AG04449 (cell line): Measurements from ENCODE around the gene ALOX5.
"Not testable (repeated sequence)": the region's sequence is repeated elsewhere in the genome, so short reads cannot be mapped to it uniquely, and the experiment has no call there.

Experiments used
- CTCF ChIA-PET: fragments of 350-600 bp; formaldehyde crosslinking; extraction: SDS; loops from one replicate; lab custom pipeline; 2021; ENCODE audit warnings: antibody characterized with exemption; lab: Yijun Ruan, JAX
- POLR2A ChIA-PET: fragments of 400-600, 350-600 bp; formaldehyde crosslinking; extraction: SDS; loops from one replicate; lab custom pipeline; 2020; ENCODE audit warnings: antibody characterized with exemption, inconsistent platforms; lab: Yijun Ruan, JAX
- DNase-seq: peaks from one replicate; pipeline ENCODE4 v3.0.0-alpha.2; 2010; ENCODE audit warnings: low read depth, low spot score
- H3K4me3 ChIP-seq: 2 replicates; pipeline ENCODE4 v1.5.1; 2011; ENCODE audit warnings: low read depth, mild to moderate bottlenecking, control low read depth, low read length
- CTCF ChIP-seq: IDR thresholded peaks from one replicate; pipeline ENCODE4 v1.5.1; 2011; ENCODE audit warnings: mild to moderate bottlenecking, moderate library complexity, low read length, control low read depth, inconsistent platforms; ENCODE audit not compliant: insufficient read depth; ENCODE audit errors: missing control alignments

ALOX5 gene

GRCh38 chr10:45471059-45471458 is 97.0 kb downstream of the ALOX5 start:
- ChIA-PET POLR2A (no interaction called here), CTCF (no interaction called here)
- TF ChIP-seq CTCF = no peak
- H3K4me3 ChIP-seq = no peak overlapping the region
- no peak for DNase-seq

GRCh38 chr10:45471531-45472310 is 97.7 kb downstream of the ALOX5 start:
- no peak for DNase-seq
- H3K4me3 ChIP-seq = no peak overlapping the region
- no peak for TF ChIP-seq CTCF
- CTCF ChIA-PET = interaction anchor here (0.6 to 1.8 kb wide), 2 partner anchors 10 to 464 kb away, joined by 3 read pairs; no protein-coding TSS in a partner anchor
- POLR2A ChIA-PET = interaction anchor here (0.6 kb wide), 1 partner anchor 158 kb away, joined by 3 read pairs; no protein-coding TSS in a partner anchor

DNA sequence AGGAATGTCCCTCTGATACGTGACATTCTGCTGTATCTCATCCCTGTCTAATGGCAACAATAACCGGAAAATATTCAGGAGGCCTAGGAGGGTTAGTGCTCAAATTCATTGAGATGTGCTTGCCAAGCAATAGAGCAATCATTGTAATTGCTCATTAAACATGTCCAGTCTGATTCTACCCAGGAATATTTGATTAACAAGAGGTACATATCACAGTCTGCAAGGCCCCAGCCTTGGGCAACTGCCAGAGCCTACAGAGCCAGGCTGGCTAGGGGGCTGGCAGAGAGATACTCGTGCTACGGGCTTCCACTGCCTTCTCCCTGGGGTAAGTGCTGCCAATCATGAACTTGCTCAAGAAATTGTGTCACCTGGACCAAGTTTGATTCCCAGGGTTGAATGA is 99.1 kb downstream of the ALOX5 start:
- ChIA-PET CTCF (interaction anchor here (1.0 to 1.8 kb wide), 2 partner anchors 9 to 12 kb away, joined by 3 read pairs; no protein-coding TSS in a partner anchor), POLR2A (no interaction called here)
- DNase-seq = no peak
- no peak overlapping the region for H3K4me3 ChIP-seq
- TF ChIP-seq CTCF = no peak

GRCh38 chr10:45476559-45476958 is 102.5 kb downstream of the ALOX5 start:
- no peak for DNase-seq
- ChIA-PET CTCF (no interaction called here), POLR2A (no interaction called here)
- TF ChIP-seq CTCF = no peak
- H3K4me3 ChIP-seq = no peak overlapping the region

GRCh38 chr10:45480294-45480693 is 106.3 kb downstream of the ALOX5 start:
- ChIA-PET POLR2A (no interaction called here), CTCF (interaction anchor here (1.1 kb wide), 1 partner anchor 15 kb away, joined by 4 read pairs; no protein-coding TSS in a partner anchor)
- H3K4me3 ChIP-seq = no peak overlapping the region
- DNase-seq = no peak
- no peak for TF ChIP-seq CTCF

GRCh38 chr10:45481100-45481499 is 107.1 kb downstream of the ALOX5 start:
- CTCF ChIA-PET = interaction anchor here (1.1 to 1.6 kb wide), 2 partner anchors 16 kb away, joined by 4 to 5 read pairs; no protein-coding TSS in a partner anchor
- DNase-seq, POLR2A ChIA-PET, H3K4me3 ChIP-seq: not testable (repeated sequence)

GRCh38 chr10:45483002-45483401 is 109.0 kb downstream of the ALOX5 start:
- no peak for DNase-seq
- POLR2A ChIA-PET = no interaction called here
- no peak overlapping the region for H3K4me3 ChIP-seq
- TF ChIP-seq CTCF = no peak
- CTCF ChIA-PET = no interaction called here
